WERI-Rb-1 (cell line): ENCODE data around the gene FUT7.

Experiments used
- DNase-seq: peaks from one replicate; pipeline ENCODE4 v3.0.0-alpha.2; 2020
- H3K27ac ChIP-seq: fragments of 250-450 bp; sonication (Bioruptor Pico); 2 replicates; pipeline ENCODE4 v1.5.1; 2020; ENCODE audit warnings: mild to moderate bottlenecking, moderate library complexity
- H3K27me3 ChIP-seq: fragments of 250-450 bp; sonication (Bioruptor Pico); 2 replicates; pipeline ENCODE4 v1.5.1; 2021; ENCODE audit warnings: mild to moderate bottlenecking, low read depth, moderate library complexity; ENCODE audit not compliant: insufficient read depth, severe bottlenecking
- H3K36me3 ChIP-seq: fragments of 250-450 bp; sonication (Bioruptor Pico); 2 replicates; pipeline ENCODE4 v1.5.1; 2020; ENCODE audit warnings: mild to moderate bottlenecking, moderate library complexity
- H3K4me3 ChIP-seq: 2 replicates; pipeline ENCODE4 v1.5.1; 2011; ENCODE audit warnings: low read depth, mild to moderate bottlenecking, control low read depth, low read length
- H3K9me3 ChIP-seq: fragments of 250-450 bp; sonication (Bioruptor Pico); 2 replicates; pipeline ENCODE4 v1.5.1; 2021; ENCODE audit warnings: mild to moderate bottlenecking, moderate library complexity; ENCODE audit not compliant: severe bottlenecking
- CTCF ChIP-seq: IDR thresholded peaks from 2 replicates; pipeline ENCODE4 v1.5.1; 2011; ENCODE audit warnings: low read depth, mild to moderate bottlenecking, control low read depth, inconsistent platforms, low read length

FUT7 gene

GRCh38 chr9:137046088-137046787 lies 14.3 kb upstream of the FUT7 start, which contains the start of gene NPDC1:
Gene NPDC1 (minus strand): TSS chr9:137046177. CDS start chr9:137045989, 188 bp downstream.
- Histone ChIP-seq H3K9me3 (no peaks in the 10 kb centered on the region), H3K4me3 (peak within 1 kb of the TSS; percentile 68), H3K27ac (peak within 1 kb of the TSS; percentile 73), H3K27me3 (peaks cover 9% of the 10 kb centered on the region), H3K36me3 (peaks cover 8% of the 10 kb centered on the region)
- peak; percentile 88 for DNase-seq
- TF ChIP-seq CTCF: peak; percentile 88

GRCh38 chr9:137045294-137046087 lies 13.6 kb upstream of the FUT7 start:
- Histone ChIP-seq H3K4me3 (peak overlapping the region; percentile 68), H3K36me3 (peaks cover 10% of the 10 kb centered on the region), H3K27me3 (peaks cover 9% of the 10 kb centered on the region), H3K9me3 (no peaks in the 10 kb centered on the region), H3K27ac (peak overlapping the region; percentile 73)
- DNase-seq: peak; percentile 63
- TF ChIP-seq CTCF: no peak

GRCh38 chr9:137044502-137045177 lies 12.8 kb upstream of the FUT7 start:
- TF ChIP-seq CTCF: no peak
- Histone ChIP-seq H3K4me3 (peak overlapping the region; percentile 68), H3K9me3 (no peaks in the 10 kb centered on the region), H3K27me3 (peaks cover 9% of the 10 kb centered on the region), H3K27ac (peak overlapping the region; percentile 73), H3K36me3 (peaks cover 15% of the 10 kb centered on the region)
- no peak for DNase-seq

- TF ChIP-seq CTCF: no peak
- H3K27me3 ChIP-seq: peaks cover 3% of the 10 kb centered on the region
- peaks cover 20% of the 10 kb centered on the region for H3K36me3 ChIP-seq
- H3K27ac ChIP-seq: no peak overlapping the region
- no peak overlapping the region for H3K4me3 ChIP-seq
- no peak for DNase-seq
- no peaks in the 10 kb centered on the region for H3K9me3 ChIP-seq
Measured at GRCh38 chr9:137044037-137044436, 12.1 kb upstream of the FUT7 start.

GRCh38 chr9:137042751-137043727 lies 11.2 kb upstream of the FUT7 start:
- Histone ChIP-seq H3K4me3 (no peak overlapping the region), H3K36me3 (peaks cover 30% of the 10 kb centered on the region), H3K27me3 (no peaks in the 10 kb centered on the region), H3K27ac (no peak overlapping the region), H3K9me3 (no peaks in the 10 kb centered on the region)
- peak; percentile 33 for DNase-seq
- no peak for TF ChIP-seq CTCF
